HepG2 (cell line): ENCODE results near the gene PDP2. TPM values are rescaled to one million over a fixed set of nuclear protein-coding genes. Genes with fewer than 3 reads are reported as not detected.

Experiments
- CHD2 ChIP-seq: IDR thresholded peaks from 2 replicates; pipeline ENCODE4 v1.6.1; 2011; ENCODE audit warnings: low read depth, low read length, improper control_type of control experiment
- DDIT3 ChIP-seq: sonication (generic); formaldehyde crosslinking; IDR thresholded peaks from 2 replicates; pipeline ENCODE4 v1.4.0; 2020; ENCODE audit warnings: mild to moderate bottlenecking, missing genetic modification reagents
- EHMT2 ChIP-seq: fragments of 200-600 bp; sonication (generic); IDR thresholded peaks from 2 replicates; pipeline ENCODE4 v1.7.0; 2017; ENCODE audit warnings: antibody characterized with exemption, low read depth, low read length, borderline replicate concordance
- HMG20B ChIP-seq: conservative IDR thresholded peaks from 2 replicates; pipeline ENCODE4 v1.6.1; 2016; ENCODE audit warnings: missing genetic modification reagents, missing compliant biosample characterization
- ISL2 ChIP-seq: sonication (generic); formaldehyde crosslinking; IDR thresholded peaks from 2 replicates; pipeline ENCODE4 v1.5.0; 2020; ENCODE audit warnings: missing genetic modification reagents
- KMT2B ChIP-seq: IDR thresholded peaks from 2 replicates; pipeline ENCODE4 v1.6.1; 2016; ENCODE audit warnings: missing genetic modification reagents, missing compliant biosample characterization
- MEF2D ChIP-seq: sonication (generic); formaldehyde crosslinking; IDR thresholded peaks from 2 replicates; pipeline ENCODE4 v1.5.1; 2020; ENCODE audit warnings: mild to moderate bottlenecking, missing genetic modification reagents
- MEIS2 ChIP-seq: sonication (generic); formaldehyde crosslinking; IDR thresholded peaks from 2 replicates; pipeline ENCODE4 v1.9.0; 2021; ENCODE audit warnings: mild to moderate bottlenecking, missing genetic modification reagents
- NAIF1 ChIP-seq: sonication (generic); formaldehyde crosslinking; IDR thresholded peaks from 2 replicates; pipeline ENCODE4 v1.5.0; 2020; ENCODE audit warnings: mild to moderate bottlenecking, missing genetic modification reagents, borderline replicate concordance
- RNF2 ChIP-seq: fragments of 450-650 bp; conservative IDR thresholded peaks from 2 replicates; pipeline ENCODE4 v1.6.1; 2016; ENCODE audit warnings: low read depth
- SIX4 ChIP-seq: sonication (generic); formaldehyde crosslinking; IDR thresholded peaks from 2 replicates; pipeline ENCODE4 v1.4.0; 2020; ENCODE audit warnings: missing genetic modification reagents
- SOX5 ChIP-seq: IDR thresholded peaks from 2 replicates; pipeline ENCODE4 v1.6.1; 2016; ENCODE audit warnings: borderline replicate concordance
- TEAD3 ChIP-seq: optimal IDR thresholded peaks from 2 replicates; pipeline ENCODE3; 2016; ENCODE audit warnings: borderline replicate concordance
- THRA ChIP-seq: sonication (generic); formaldehyde crosslinking; IDR thresholded peaks from 2 replicates; pipeline ENCODE4 v1.4.0; 2020; ENCODE audit warnings: missing genetic modification reagents, borderline replicate concordance
- U2AF2 ChIP-seq: fragments of 200-400 bp; formaldehyde crosslinking; IDR thresholded peaks from 2 replicates; pipeline ENCODE4 v1.6.1; 2017; ENCODE audit warnings: low read depth, mild to moderate bottlenecking, low read length
- YEATS4 ChIP-seq: sonication (generic); formaldehyde crosslinking; IDR thresholded peaks from 2 replicates; pipeline ENCODE4 v1.4.0; 2020; ENCODE audit warnings: missing genetic modification reagents, borderline replicate concordance
- ZBTB10 ChIP-seq: sonication (generic); formaldehyde crosslinking; IDR thresholded peaks from 2 replicates; pipeline ENCODE4 v1.4.0; 2020; ENCODE audit warnings: missing genetic modification reagents, borderline replicate concordance
- ZNF281 ChIP-seq: sonication (generic); formaldehyde crosslinking; IDR thresholded peaks from 2 replicates; pipeline ENCODE4 v1.4.0; 2020; ENCODE audit warnings: missing genetic modification reagents, borderline replicate concordance
- ZNF30 ChIP-seq: sonication (generic); formaldehyde crosslinking; IDR thresholded peaks from 2 replicates; pipeline ENCODE4 v1.5.0; 2020; ENCODE audit warnings: mild to moderate bottlenecking, missing genetic modification reagents
- ZNF432 ChIP-seq: sonication (generic); formaldehyde crosslinking; IDR thresholded peaks from 2 replicates; pipeline ENCODE4 v1.5.0; 2020; ENCODE audit warnings: missing genetic modification reagents, mild to moderate bottlenecking, borderline replicate concordance
- ZNF569 ChIP-seq: sonication (generic); formaldehyde crosslinking; IDR thresholded peaks from 2 replicates; pipeline ENCODE4 v1.5.0; 2020; ENCODE audit warnings: mild to moderate bottlenecking, missing genetic modification reagents, moderate library complexity, borderline replicate concordance
- ZNF670 ChIP-seq: sonication (generic); formaldehyde crosslinking; IDR thresholded peaks from 2 replicates; pipeline ENCODE4 v1.8.0; 2022; ENCODE audit warnings: mild to moderate bottlenecking, missing genetic modification reagents, borderline replicate concordance
- ZNF674 ChIP-seq: sonication (generic); formaldehyde crosslinking; IDR thresholded peaks from 2 replicates; pipeline ENCODE4 v1.5.0; 2020; ENCODE audit warnings: low read depth, mild to moderate bottlenecking, missing genetic modification reagents
- polyA plus RNA-seq, 8 experiments: library from polyadenylated mRNA; depleted of rRNA in 3 of 8; stranded (reverse) in 7 of 8; unstranded in 1 of 8; fragments of >200 nt; fragmentation: Illumina TruSeq in 4 of 8; extraction: Trizol in 4 of 8; gene quantifications; 2 replicates each; pipeline versions ENCODE4 v1.2.1 to v1.2.3, GENCODE V29; 2011 to 2016; ENCODE audit warnings: low read depth in 4 of 8, missing spikeins in 1 of 8, mixed read lengths in 1 of 8; ENCODE audit not compliant: insufficient read depth in 1 of 8
- total RNA-seq, 5 experiments: library from RNA; depleted of rRNA; stranded (reverse); fragments of >200 nt; fragmentation: Illumina TruSeq; extraction: Trizol; gene quantifications; 2 replicates each; pipeline ENCODE4 v1.2.3, GENCODE V29; 2016; ENCODE audit warnings: low read depth in 1 of 5

PDP2 gene
- total and polyA plus RNA-seq, 2 of the 13 experiments (the other 11 are each of a cell fraction or from before 2014, with no cell fraction given), result 12.8 to 15.8 TPM

GRCh38 chr16:66880288-66881013, at the start of gene PDP2 (continued):
- TF ChIP-seq U2AF2 (peak; percentile 7; the same call in 1 of the 2 replicates), NAIF1 (CRISPR knock-in tag) (peak; percentile 64; the same call in 1 of the 2 replicates), ZNF670 (CRISPR knock-in tag) (no peak), ZBTB10 (CRISPR knock-in tag) (peak; percentile 94), HMG20B (CRISPR knock-in tag) (0 out of 2 replicates have a peak, but pooled peaks have one; percentile 24), KMT2B (CRISPR knock-in tag) (peak; percentile 91), TEAD3 (CRISPR knock-in tag) (no peak), ZNF569 (peak; percentile 87; the same call in 1 of the 2 replicates), ZNF30 (CRISPR knock-in tag) (peak; percentile 95; the same call in 1 of the 2 replicates), SOX5 (no peak), EHMT2 (no peak), ZNF674 (CRISPR knock-in tag) (no peak; the same call in 1 of the 2 replicates), ZNF432 (CRISPR knock-in tag) (no peak), MEIS2 (CRISPR knock-in tag) (peak; percentile 72), RNF2 (peak; percentile 89), ZNF281 (no peak), MEF2D (CRISPR knock-in tag) (peak; percentile 46), SIX4 (no peak; the same call in 1 of the 2 replicates), DDIT3 (no peak), CHD2 (no peak), THRA (CRISPR knock-in tag) (peak; percentile 62), YEATS4 (CRISPR knock-in tag) (peak; percentile 97), ISL2 (CRISPR knock-in tag) (peak; percentile 77)
